CD4-positive, alpha-beta T cell (primary cell): ENCODE measurements around the gene SIX3. TPM values are rescaled to one million over a fixed set of nuclear protein-coding genes. Genes with fewer than 3 reads are reported as not detected.

ENCODE experiments used
- ATAC-seq: fragments of 200-7000 bp; cut with Tn5 transposase; one replicate; pipeline ENCODE4 v1.10.0; 2022; ENCODE audit warnings: mild to moderate bottlenecking; ENCODE audit not compliant: poor library complexity
- CTCF ChIA-PET: fragments of 350-600 bp; sonication (Branson Sonifier 250); formaldehyde crosslinking; loops from one replicate; lab custom pipeline; 2021; ENCODE audit warnings: antibody characterized with exemption, inconsistent platforms; lab: Charles Lee
- POLR2A ChIA-PET: fragments of 350-600 bp; sonication (Branson Sonifier 250); formaldehyde crosslinking; loops from one replicate; lab custom pipeline; 2021; ENCODE audit warnings: antibody characterized with exemption, inconsistent platforms; lab: Charles Lee
- DNase-seq, 14 experiments: peaks; one replicate each; pipeline ENCODE4 v3.0.0-alpha.2; 2013 to 2020; ENCODE audit warnings: mixed read lengths in 2 of 14
- H3K27ac ChIP-seq, 2 donors: one replicate each; pipeline versions ENCODE4 v1.5.1 to v1.7.0; 2013; ENCODE audit warnings: low read length in 2 of 2, low read depth in 1 of 2, mild to moderate bottlenecking in 1 of 2
- H3K27me3 ChIP-seq, 2 experiments: 1 replicate in 1 of 2; 2 replicates in 1 of 2; pipeline versions ENCODE4 v1.6.1 to v1.7.0; 2013; ENCODE audit warnings: low read length in 2 of 2, control low read depth in 1 of 2, mild to moderate bottlenecking in 1 of 2, moderate library complexity in 1 of 2; ENCODE audit not compliant: insufficient read depth in 2 of 2, control insufficient read depth in 1 of 2
- H3K36me3 ChIP-seq: one replicate; pipeline ENCODE4 v1.6.1; 2013; ENCODE audit warnings: low read length, control low read depth; ENCODE audit not compliant: insufficient read depth
- H3K4me1 ChIP-seq: one replicate; pipeline ENCODE4 v1.6.1; 2013; ENCODE audit warnings: low read length, control low read depth; ENCODE audit not compliant: insufficient read depth
- H3K4me3 ChIP-seq: one replicate; pipeline ENCODE4 v1.5.1; 2013; ENCODE audit warnings: mild to moderate bottlenecking, low read length, moderate library complexity
- H3K9me3 ChIP-seq, 2 experiments: 1 replicate in 1 of 2; 2 replicates in 1 of 2; pipeline versions ENCODE4 v1.6.1 to v1.7.0; 2013; ENCODE audit warnings: low read length in 2 of 2, mild to moderate bottlenecking in 2 of 2, control low read depth in 1 of 2, moderate library complexity in 1 of 2; ENCODE audit not compliant: control insufficient read depth in 1 of 2, insufficient read depth in 1 of 2
- H3K27ac Mint-ChIP-seq: one replicate; pipeline ENCODE4 v1.8.0; 2020; ENCODE audit warnings: mixed read lengths
- H3K27me3 Mint-ChIP-seq: one replicate; pipeline ENCODE4 v1.8.0; 2021; ENCODE audit warnings: mixed read lengths
- H3K36me3 Mint-ChIP-seq: one replicate; pipeline ENCODE4 v1.8.0; 2021; ENCODE audit warnings: low read depth, mixed read lengths
- H3K4me1 Mint-ChIP-seq: one replicate; pipeline ENCODE4 v1.8.0; 2021; ENCODE audit warnings: low read depth, mixed read lengths
- H3K4me3 Mint-ChIP-seq: one replicate; pipeline ENCODE4 v1.8.0; 2020; ENCODE audit warnings: mild to moderate bottlenecking, mixed read lengths
- H3K9me3 Mint-ChIP-seq: one replicate; pipeline ENCODE4 v1.8.0; 2020; ENCODE audit warnings: mixed read lengths
- intact Hi-C, 2 experiments: fragments of 100-400 bp; cut with DNase I in 1 of 2; cut with micrococcal nuclease in 1 of 2; formaldehyde crosslinking; loops; one replicate each; pipeline versions ENCODE4 v1.15.1 to v1.9.0; 2023 to 2025; cut with DNase I, micrococcal nuclease
- polyA plus RNA-seq, 2 donors: library from polyadenylated mRNA; unstranded; fragments of 120-200 nt; gene quantifications; one replicate each; pipeline ENCODE4 v1.2.1, GENCODE V29; 2013
- total RNA-seq, 174 experiments: library from RNA in 2 of 174; stranded (reverse) in 2 of 174; gene quantifications; one replicate each; pipeline ENCODE4 v1.2.3 and lab custom pipeline; 2021 to 2026
- TF ChIP-seq, protein P1 (sequence below): fragments of 200-600 bp; IDR thresholded peaks from one replicate; pipeline ENCODE4 v1.8.0; 2022; ENCODE audit warnings: antibody characterized with exemption, mild to moderate bottlenecking

The SIX3 gene
- total RNA-seq = not detected
- not detected for polyA plus RNA-seq (2013, experiment 1 of 2)
- polyA plus RNA-seq (2013, experiment 2 of 2) = not detected
- total RNA-seq (lab: John Stamatoyannopoulos, UW) = 0 to 0.32 (median 0) reads per million in 172 experiments

- TF ChIP-seq, protein P1, sequence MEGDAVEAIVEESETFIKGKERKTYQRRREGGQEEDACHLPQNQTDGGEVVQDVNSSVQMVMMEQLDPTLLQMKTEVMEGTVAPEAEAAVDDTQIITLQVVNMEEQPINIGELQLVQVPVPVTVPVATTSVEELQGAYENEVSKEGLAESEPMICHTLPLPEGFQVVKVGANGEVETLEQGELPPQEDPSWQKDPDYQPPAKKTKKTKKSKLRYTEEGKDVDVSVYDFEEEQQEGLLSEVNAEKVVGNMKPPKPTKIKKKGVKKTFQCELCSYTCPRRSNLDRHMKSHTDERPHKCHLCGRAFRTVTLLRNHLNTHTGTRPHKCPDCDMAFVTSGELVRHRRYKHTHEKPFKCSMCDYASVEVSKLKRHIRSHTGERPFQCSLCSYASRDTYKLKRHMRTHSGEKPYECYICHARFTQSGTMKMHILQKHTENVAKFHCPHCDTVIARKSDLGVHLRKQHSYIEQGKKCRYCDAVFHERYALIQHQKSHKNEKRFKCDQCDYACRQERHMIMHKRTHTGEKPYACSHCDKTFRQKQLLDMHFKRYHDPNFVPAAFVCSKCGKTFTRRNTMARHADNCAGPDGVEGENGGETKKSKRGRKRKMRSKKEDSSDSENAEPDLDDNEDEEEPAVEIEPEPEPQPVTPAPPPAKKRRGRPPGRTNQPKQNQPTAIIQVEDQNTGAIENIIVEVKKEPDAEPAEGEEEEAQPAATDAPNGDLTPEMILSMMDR = no peak
- no peaks in the 10 kb centered on the region for H3K9me3 Mint-ChIP-seq
- Histone ChIP-seq H3K36me3 (no peaks in the 10 kb centered on the region), H3K9me3 (peaks cover 0 to 17% of the 10 kb centered on the region in 2 experiments), H3K27me3 (peaks cover 82 to 91% of the 10 kb centered on the region in 2 experiments), H3K27ac (no peak within 1 kb of the TSS), H3K4me1 (peaks cover 43% of the 10 kb centered on the region), H3K4me3 (peak within 1 kb of the TSS; percentile 41)
- H3K4me3 Mint-ChIP-seq = peak within 1 kb of the TSS; percentile 85
- intact Hi-C loops = no loop called here
- H3K36me3 Mint-ChIP-seq = no peaks in the 10 kb centered on the region
- H3K27me3 Mint-ChIP-seq = peaks cover 75% of the 10 kb centered on the region
- H3K4me1 Mint-ChIP-seq = peaks cover 44% of the 10 kb centered on the region
- H3K27ac Mint-ChIP-seq = no peak within 1 kb of the TSS
- CTCF ChIA-PET = no interaction called here
- POLR2A ChIA-PET = no interaction called here
- ATAC-seq = peak; percentile 59
- DNase-seq = peak in 5 of 14 experiments; percentile 9 to 61 (median 44)
These were observed at the start of gene SIX3 for GRCh38 chr2:44941551-44942234. Gene SIX3 (plus strand): TSS chr2:44941702. CDS start chr2:44942105, 403 bp downstream.

DNA sequence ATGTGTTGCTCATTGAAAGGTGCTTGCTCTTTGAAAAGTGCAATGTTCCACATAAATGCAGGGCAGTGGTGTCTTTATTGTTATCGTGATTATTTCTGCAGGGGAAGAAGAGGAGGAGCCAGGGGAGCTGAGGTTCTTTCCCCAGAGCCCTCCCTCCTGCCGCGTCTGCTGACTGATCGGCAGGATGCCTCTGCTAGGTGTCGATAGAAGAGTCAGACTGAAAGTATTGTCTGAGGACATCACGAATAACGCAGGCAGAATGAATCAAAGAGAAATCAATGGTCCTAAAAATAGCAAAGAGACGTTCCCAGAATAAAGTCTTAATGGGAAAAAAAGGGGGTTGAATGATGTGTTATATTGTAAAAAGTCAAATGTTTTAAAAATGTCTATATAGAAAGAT lies 47.4 kb upstream of the SIX3 start:
- DNase-seq (no peak), ATAC-seq (no peak)
- Histone ChIP-seq H3K9me3 (peaks cover 0 to 7% of the 10 kb centered on the region in 2 experiments), H3K27me3 (peaks cover 0 to 2% of the 10 kb centered on the region in 2 experiments), H3K36me3 (no peaks in the 10 kb centered on the region), H3K4me1 (no peaks in the 10 kb centered on the region), H3K4me3 (no peak overlapping the region), H3K27ac (no peak overlapping the region)
- Mint-ChIP-seq H3K9me3 (peaks cover 3% of the 10 kb centered on the region), H3K27me3 (peaks cover 33% of the 10 kb centered on the region), H3K36me3 (no peaks in the 10 kb centered on the region), H3K4me1 (no peaks in the 10 kb centered on the region), H3K4me3 (no peak overlapping the region), H3K27ac (no peak overlapping the region)
- intact Hi-C loops = no loop called here
- POLR2A ChIA-PET = no interaction called here
- TF ChIP-seq, protein P1 = no peak
- CTCF ChIA-PET = no interaction called here

DNA sequence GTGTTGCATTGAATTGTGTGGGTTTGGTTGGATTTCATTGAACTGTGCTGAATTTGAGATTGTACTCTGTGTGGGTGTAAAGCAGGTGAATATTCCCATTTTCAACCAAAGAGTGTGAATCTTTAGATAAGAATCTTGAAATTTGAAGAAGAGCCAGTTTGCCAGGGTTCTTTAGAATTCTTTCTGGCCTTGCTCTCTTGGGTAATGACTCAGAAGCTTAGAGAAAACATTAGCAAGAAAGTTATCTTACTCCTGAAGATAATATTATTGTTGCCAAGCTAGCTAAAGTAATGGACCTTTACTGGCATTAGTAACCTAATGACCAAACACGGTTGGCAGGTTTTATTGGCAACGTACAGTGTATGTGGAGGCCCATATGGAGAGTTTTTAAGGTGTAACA lies 46.4 kb upstream of the SIX3 start:
- no peaks in the 10 kb centered on the region for H3K4me1 ChIP-seq
- TF ChIP-seq, protein P1 = no peak
- CTCF ChIA-PET = no interaction called here

More for the DNA sequence above, 46.4 kb upstream of the SIX3 start:
- no peak overlapping the region for H3K27ac Mint-ChIP-seq
- H3K27ac ChIP-seq = no peak overlapping the region
- peaks cover 0 to 2% of the 10 kb centered on the region in 2 experiments for H3K27me3 ChIP-seq
- H3K36me3 Mint-ChIP-seq = no peaks in the 10 kb centered on the region
- no peaks in the 10 kb centered on the region for H3K4me1 Mint-ChIP-seq
- peaks cover 3% of the 10 kb centered on the region for H3K9me3 Mint-ChIP-seq
- H3K4me3 Mint-ChIP-seq = no peak overlapping the region
- DNase-seq (no peak), ATAC-seq (no peak)
- H3K36me3 ChIP-seq = no peaks in the 10 kb centered on the region
- POLR2A ChIA-PET = no interaction called here
- H3K27me3 Mint-ChIP-seq = peaks cover 38% of the 10 kb centered on the region
- H3K4me3 ChIP-seq = no peak overlapping the region
- H3K9me3 ChIP-seq = peaks cover 0 to 7% of the 10 kb centered on the region in 2 experiments
- intact Hi-C loops = no loop called here
